GM12878 (cell line): ENCODE measurements around the gene CEP126. TPM values are rescaled to one million over a fixed set of nuclear protein-coding genes. Genes with fewer than 3 reads are reported as not detected.

Source experiments
- ATAC-seq: fragments of 200-7000 bp; cut with Tn5 transposase; 3 replicates; pipeline ENCODE4 v1.9.1; 2020; ENCODE audit warnings: mild to moderate bottlenecking, moderate library complexity
- BruUV-seq: library from RNA; stranded (reverse); fragments of 400-500 nt; replicated peaks from 2 replicates; lab custom pipeline; 2021; lab: Mats Ljungman, UMichigan
- CTCF ChIA-PET: fragments of 300-600 bp; sonication (Branson Sonifier 250); formaldehyde crosslinking; extraction: SDS; loops from one replicate; lab custom pipeline; 2021; ENCODE audit warnings: inconsistent platforms; lab: Yijun Ruan, JAX
- POLR2A ChIA-PET: fragments of 350-600 bp; formaldehyde crosslinking; extraction: SDS; loops from one replicate; lab custom pipeline; 2021; ENCODE audit warnings: inconsistent platforms; lab: Charles Lee
- RAD21 ChIA-PET: fragments of 300-600 bp; sonication (Branson Sonifier 250); formaldehyde crosslinking; loops from one replicate; lab custom pipeline; 2023; ENCODE audit warnings: antibody characterized with exemption; ENCODE audit not compliant: unreplicated experiment; lab: Charles Lee
- SMC1A ChIA-PET: fragments of 300-600 bp; sonication (Branson Sonifier 250); formaldehyde crosslinking; loops from one replicate; lab custom pipeline; 2023; ENCODE audit not compliant: unreplicated experiment, uncharacterized antibody; lab: Charles Lee
- DNase-seq: peaks from one replicate; pipeline ENCODE4 v3.0.0-alpha.2; 2011; ENCODE audit warnings: low read depth, low spot score
- FAIRE-seq: peaks from 3 replicates; lab custom pipeline; 2011; peaks lifted over from hg19 to GRCh38; lab: Jason Lieb, UNC
- H2AFZ ChIP-seq: 2 replicates; pipeline ENCODE4 v1.6.0; 2011; ENCODE audit warnings: low read depth, low read length, control low read depth; ENCODE audit not compliant: control insufficient read depth
- H3K27ac ChIP-seq: 2 replicates; pipeline ENCODE4 v1.5.1; 2011; ENCODE audit warnings: control low read depth; ENCODE audit not compliant: control insufficient read depth, insufficient read depth
- H3K27me3 ChIP-seq, 2 experiments: replicated peaks in 1 of 2; 2 replicates each; pipeline versions ENCODE4 v1.6.0 to v1.6.1; 2011; ENCODE audit warnings: low read length in 1 of 2; ENCODE audit not compliant: control insufficient read depth in 2 of 2, insufficient read depth in 2 of 2
- H3K36me3 ChIP-seq, 2 experiments: 2 replicates each; pipeline ENCODE4 v1.5.1; 2011; ENCODE audit warnings: low read length in 1 of 2; ENCODE audit not compliant: control insufficient read depth in 2 of 2, insufficient read depth in 2 of 2
- H3K4me1 ChIP-seq: 2 replicates; pipeline ENCODE4 v1.6.1; 2011; ENCODE audit warnings: mild to moderate bottlenecking, low read length, moderate library complexity, mixed read lengths; ENCODE audit not compliant: control insufficient read depth, insufficient read depth
- H3K4me2 ChIP-seq: 2 replicates; pipeline ENCODE4 v1.6.0; 2011; ENCODE audit warnings: control low read depth; ENCODE audit not compliant: control insufficient read depth, insufficient read depth
- H3K4me3 ChIP-seq: fragments of 200-600 bp; sonication (generic); 2 replicates; pipeline ENCODE4 v1.5.1; 2016
- H3K79me2 ChIP-seq: 2 replicates; pipeline ENCODE4 v1.6.0; 2011; ENCODE audit warnings: low read length; ENCODE audit not compliant: control insufficient read depth, insufficient read depth
- H3K9ac ChIP-seq: 2 replicates; pipeline ENCODE4 v1.8.0; 2011; ENCODE audit warnings: low read length, control low read depth, mixed read lengths; ENCODE audit not compliant: control insufficient read depth, insufficient read depth
- H3K9me3 ChIP-seq: replicated peaks from 3 replicates; pipeline ENCODE4 v1.5.1; 2011; ENCODE audit warnings: mild to moderate bottlenecking, low read length; ENCODE audit not compliant: control insufficient read depth, insufficient read depth
- H4K20me1 ChIP-seq: 2 replicates; pipeline ENCODE4 v1.6.0; 2011; ENCODE audit not compliant: control insufficient read depth, insufficient read depth
- ATF3 ChIP-seq: IDR thresholded peaks from 2 replicates; pipeline ENCODE4 v1.6.1; 2011; ENCODE audit warnings: low read depth, mild to moderate bottlenecking, low read length, moderate library complexity, borderline replicate concordance; ENCODE audit errors: extremely low read depth
- BHLHE40 ChIP-seq, 2 experiments: fragments of 450-650 bp in 1 of 2; IDR thresholded peaks; 2 replicates each; pipeline ENCODE4 v1.6.1; 2011 to 2017; ENCODE audit warnings: low read depth in 2 of 2, borderline replicate concordance in 1 of 2, improper control_type of control experiment in 1 of 2, low read length in 1 of 2, mild to moderate bottlenecking in 1 of 2
- ETV6 ChIP-seq, 2 experiments: fragments of 450-650 bp in 1 of 2; IDR thresholded peaks in 1 of 2; conservative IDR thresholded peaks in 1 of 2; 2 replicates each; pipeline ENCODE4 v1.6.1; 2014; ENCODE audit warnings: antibody characterized with exemption in 1 of 2, borderline replicate concordance in 1 of 2, low read depth in 1 of 2, mild to moderate bottlenecking in 1 of 2, moderate library complexity in 1 of 2
- FOXM1 ChIP-seq: IDR thresholded peaks from 2 replicates; pipeline ENCODE4 v1.6.1; 2012; ENCODE audit warnings: low read depth, mild to moderate bottlenecking, inconsistent platforms, low read length, moderate library complexity
- HDAC6 ChIP-seq: fragments of 200-600 bp; sonication (generic); IDR thresholded peaks from one replicate; pipeline ENCODE4 v1.8.0; 2017; ENCODE audit warnings: antibody characterized with exemption; ENCODE audit not compliant: unreplicated experiment
- MEF2B ChIP-seq: fragments of 450-650 bp; IDR thresholded peaks from 2 replicates; pipeline ENCODE4 v1.6.1; 2018; ENCODE audit warnings: mild to moderate bottlenecking, moderate library complexity; ENCODE audit not compliant: partially characterized antibody, poor library complexity, severe bottlenecking
- NR2F1 ChIP-seq: fragments of 450-650 bp; conservative IDR thresholded peaks from 2 replicates; pipeline ENCODE4 v1.6.1; 2017; ENCODE audit warnings: mild to moderate bottlenecking
- NRF1 ChIP-seq: conservative IDR thresholded peaks from 2 replicates; pipeline ENCODE4 v1.6.1; 2011; ENCODE audit warnings: mild to moderate bottlenecking, low read depth, low read length, improper control_type of control experiment
- POLR2A ChIP-seq: IDR thresholded peaks from 2 replicates; pipeline ENCODE4 v1.6.1; 2011; ENCODE audit warnings: low read depth, mild to moderate bottlenecking, low read length
- POLR2AphosphoS5 ChIP-seq: IDR thresholded peaks from 2 replicates; pipeline ENCODE4 v1.6.1; 2011; ENCODE audit warnings: mild to moderate bottlenecking, low read length, inconsistent platforms
- SP1 ChIP-seq: IDR thresholded peaks from one replicate; pipeline ENCODE4 v1.6.1; 2011; ENCODE audit warnings: low read depth, low read length
- SRF ChIP-seq, 2 experiments: IDR thresholded peaks; 2 replicates each; pipeline ENCODE4 v1.6.1; 2011; ENCODE audit warnings: low read depth in 2 of 2, low read length in 2 of 2, mild to moderate bottlenecking in 1 of 2, moderate library complexity in 1 of 2
- ZBTB4 ChIP-seq: fragments of 450-650 bp; formaldehyde crosslinking; IDR thresholded peaks from 2 replicates; pipeline ENCODE4 v1.4.0; 2022; ENCODE audit warnings: mild to moderate bottlenecking, moderate library complexity
- ZNF592 ChIP-seq: fragments of 450-650 bp; IDR thresholded peaks from 2 replicates; pipeline ENCODE4 v1.6.1; 2017; ENCODE audit warnings: mild to moderate bottlenecking, moderate library complexity
- WGBS: methylation state at CpG from one replicate; pipeline ENCODE4 v1.1.6; 2016; ENCODE audit warnings: low lambda C conversion rate; ENCODE audit not compliant: insufficient replicate concordance, insufficient coverage; ENCODE audit errors: missing lambda C conversion rate; 5-methylcytosine and 5-hydroxymethylcytosine counted together
- in situ Hi-C: fragments of 300-500 bp; cut with MboI; formaldehyde crosslinking; loops from 9 replicates; pipeline ENCODE4 v1.14.3; 2018; ENCODE audit warnings: mixed read lengths
- intact Hi-C: fragments of 100-400 bp; cut with micrococcal nuclease; formaldehyde crosslinking; loops from one replicate; pipeline ENCODE4 v1.14.2; 2022; ENCODE audit not compliant: unreplicated experiment
- polyA plus RNA-seq, 11 experiments: library from polyadenylated mRNA; depleted of rRNA in 4 of 11; unstranded in 6 of 11; stranded (reverse) in 5 of 11; fragments of >200 nt; fragmentation: Nextera tagmentation in 4 of 11; fragmentation: Illumina TruSeq in 1 of 11; extraction: Ambion mirVana in 4 of 11; extraction: Trizol in 1 of 11; gene quantifications; 1 replicate in 1 of 11; 2 replicates in 10 of 11; pipeline versions ENCODE4 v1.2.1 to v1.2.3, GENCODE V29; 2011 to 2016; ENCODE audit warnings: inconsistent platforms in 2 of 11, missing spikeins in 2 of 11, low read depth in 1 of 11
- total RNA-seq, 4 experiments: library from RNA; depleted of rRNA in 3 of 4; stranded (reverse); fragments of >200 nt in 3 of 4; fragmentation: Illumina TruSeq in 1 of 4; extraction: Trizol in 1 of 4; gene quantifications; 2 replicates each; pipeline versions ENCODE4 v1.2.1 to v1.2.3, GENCODE V29; 2013 to 2021
- TF ChIP-seq, protein P1 (sequence below): fragments of 450-650 bp; IDR thresholded peaks from 2 replicates; pipeline ENCODE4 v1.6.1; 2016; ENCODE audit warnings: mild to moderate bottlenecking

CEP126 gene
- total and polyA plus RNA-seq, 10 of the 15 experiments (the other 5 are each of a cell fraction or from before 2014, with no cell fraction given), result 0.01 TPM; not detected in 8

DNA sequence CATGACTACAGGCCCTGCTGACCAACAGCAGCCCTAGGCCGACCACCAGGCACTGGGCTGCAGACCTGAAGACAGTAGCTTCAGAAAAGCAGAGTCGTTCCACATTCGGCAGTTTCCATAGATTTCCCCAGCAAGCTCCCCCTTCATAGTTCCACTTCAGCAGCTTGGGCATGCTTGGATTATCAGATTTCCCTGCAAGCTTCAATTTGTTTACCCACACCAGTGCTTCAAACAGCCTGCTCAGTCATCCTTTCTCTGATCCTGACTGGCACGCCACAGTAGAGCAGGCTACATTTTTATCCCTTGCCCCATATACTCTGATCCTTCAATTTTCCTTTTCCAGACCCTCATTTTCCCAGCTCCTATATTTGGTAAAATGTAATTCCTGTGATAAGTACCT is 81.3 kb downstream of the CEP126 start:
- CTCF ChIA-PET, result interaction anchor here (4.3 kb wide), 1 partner anchor 11 kb away, joined by 23 read pairs; no protein-coding TSS in a partner anchor
- intact Hi-C loops, result no loop called here
- H3K27me3 ChIP-seq, result no peaks in the 10 kb centered on the region
- no peak overlapping the region for H3K27ac ChIP-seq
- BruUV-seq, result no TSS peak
- H3K9ac ChIP-seq, result no peak overlapping the region
- ATAC-seq (no peak), DNase-seq (no peak), FAIRE-seq (no peak)
- POLR2A ChIA-PET, result no interaction called here
- no peaks in the 10 kb centered on the region for H3K9me3 ChIP-seq
- WGBS, result 55% methylated on average over 4 of the region's 4 CpGs
- no peak overlapping the region for H3K4me3 ChIP-seq
- H4K20me1 ChIP-seq, result no peaks in the 10 kb centered on the region
- no peaks in the 10 kb centered on the region for H3K4me1 ChIP-seq
- in situ Hi-C loops, result no loop called here
- H3K36me3 ChIP-seq, result no peaks in the 10 kb centered on the region
- SMC1A ChIA-PET, result interaction anchor here (1.3 to 1.5 kb wide), 2 partner anchors 12 to 31 kb away, joined by 3 to 6 read pairs; no protein-coding TSS in a partner anchor
- no peaks in the 10 kb centered on the region for H3K79me2 ChIP-seq
- RAD21 ChIA-PET, result no interaction called here
- H3K4me2 ChIP-seq, result no peak overlapping the region
- no peak overlapping the region for H2AFZ ChIP-seq
- TF ChIP-seq ATF3, result no peak
- TF ChIP-seq HDAC6, result no peak
- no peak for TF ChIP-seq ZNF592
- no peak for TF ChIP-seq SRF (IDR thresholded peaks at IDR 0.05; ENCODE audit: low read depth in 2 of 2, low read length in 2 of 2)
- no peak for TF ChIP-seq NR2F1
- TF ChIP-seq MEF2B, result no peak
- no peak for TF ChIP-seq SP1
- TF ChIP-seq, protein P1, sequence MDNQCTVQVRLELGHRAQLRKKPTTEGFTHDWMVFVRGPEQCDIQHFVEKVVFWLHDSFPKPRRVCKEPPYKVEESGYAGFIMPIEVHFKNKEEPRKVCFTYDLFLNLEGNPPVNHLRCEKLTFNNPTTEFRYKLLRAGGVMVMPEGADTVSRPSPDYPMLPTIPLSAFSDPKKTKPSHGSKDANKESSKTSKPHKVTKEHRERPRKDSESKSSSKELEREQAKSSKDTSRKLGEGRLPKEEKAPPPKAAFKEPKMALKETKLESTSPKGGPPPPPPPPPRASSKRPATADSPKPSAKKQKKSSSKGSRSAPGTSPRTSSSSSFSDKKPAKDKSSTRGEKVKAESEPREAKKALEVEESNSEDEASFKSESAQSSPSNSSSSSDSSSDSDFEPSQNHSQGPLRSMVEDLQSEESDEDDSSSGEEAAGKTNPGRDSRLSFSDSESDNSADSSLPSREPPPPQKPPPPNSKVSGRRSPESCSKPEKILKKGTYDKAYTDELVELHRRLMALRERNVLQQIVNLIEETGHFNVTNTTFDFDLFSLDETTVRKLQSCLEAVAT, result no peak
- TF ChIP-seq POLR2AphosphoS5, result no peak
- no peak for TF ChIP-seq FOXM1
- TF ChIP-seq BHLHE40 (IDR thresholded peaks at IDR 0.05; ENCODE audit: borderline replicate concordance in 1 of 2, low read depth in 2 of 2, low read length in 1 of 2), result no peak
- TF ChIP-seq ETV6 (conservative IDR thresholded peaks at IDR 0.05 in 1 of 2, IDR thresholded peaks at IDR 0.05 in 1 of 2; ENCODE audit: borderline replicate concordance in 1 of 2, low read depth in 1 of 2), result no peak
- TF ChIP-seq POLR2A, result no peak
- no peak for TF ChIP-seq ZBTB4 (CRISPR knock-in tag)
- TF ChIP-seq NRF1, result no peak
